Amniotic stem cell (primary cell): ENCODE measurements around the gene N4BP3.

Source experiments
- DNase-seq: peaks from one replicate; lab custom pipeline; 2025; lab: John Stamatoyannopoulos, UW

Gene N4BP3

GRCh38 chr5:178150977-178151734, 37.8 kb downstream of the N4BP3 start:
- DNase-seq: no peak

- no peak for DNase-seq
These were observed 39.4 kb downstream of the N4BP3 start for GRCh38 chr5:178152491-178153444.

- DNase-seq: peak; percentile 98
These were observed 40.4 kb downstream of the N4BP3 start, which contains the start of gene NHP2 for GRCh38 chr5:178153530-178154340. Gene NHP2, minus strand, starts transcription at chr5:178153885. Its CDS starts 68 bp downstream, at chr5:178153817.

- DNase-seq: no peak
These were observed 41.7 kb downstream of the N4BP3 start for GRCh38 chr5:178155065-178155464.

GRCh38 chr5:178160176-178160575, 46.8 kb downstream of the N4BP3 start:
- DNase-seq: no peak

GRCh38 chr5:178162481-178162880, 49.1 kb downstream of the N4BP3 start:
- DNase-seq: no peak

- peak; percentile 20 for DNase-seq
These were observed 50.7 kb downstream of the N4BP3 start for GRCh38 chr5:178163772-178164735.

- no peak for DNase-seq
These were observed 52.2 kb downstream of the N4BP3 start for GRCh38 chr5:178165581-178165980.

- no peak for DNase-seq
These were observed 57.1 kb downstream of the N4BP3 start for GRCh38 chr5:178170455-178170854.

GRCh38 chr5:178174456-178174855, 61.1 kb downstream of the N4BP3 start:
- DNase-seq: no peak
